ENCODE results near the gene FGF18.
A peak's percentile ranks its signal among the peaks of the same experiment; 100 is the strongest.
"Not testable (repeated sequence)": the region's sequence is repeated elsewhere in the genome, so short reads cannot be mapped to it uniquely, and the experiment has no call there.

Gene FGF18

GRCh38 chr5:171409164-171410136 lies 10.0 kb upstream of the FGF18 start:
- Mint-ChIP-seq H3K27ac (no peak overlapping the region), H3K36me3 (peaks cover 46 to 73% of the 10 kb centered on the region in 2 donors), H3K9me3 (no peaks in the 10 kb centered on the region), H3K27me3 (no peaks in the 10 kb centered on the region), H3K4me1 (peaks cover 5 to 28% of the 10 kb centered on the region in 2 donors), H3K4me3 (no peak overlapping the region)
- no peak for ATAC-seq (replicated peaks)
- no peak for DNase-seq

- Mint-ChIP-seq H3K4me1 (peaks cover 5 to 28% of the 10 kb centered on the region in 2 donors), H3K36me3 (peaks cover 46 to 73% of the 10 kb centered on the region in 2 donors), H3K9me3 (no peaks in the 10 kb centered on the region), H3K27ac (no peak overlapping the region), H3K4me3 (no peak overlapping the region), H3K27me3 (no peaks in the 10 kb centered on the region)
- DNase-seq (no peak), ATAC-seq (replicated peaks) (no peak)
These were observed 9.3 kb upstream of the FGF18 start for GRCh38 chr5:171410181-171410580.

- Mint-ChIP-seq H3K27me3 (no peaks in the 10 kb centered on the region), H3K36me3 (peaks cover 29 to 53% of the 10 kb centered on the region in 2 donors), H3K4me3 (no peak overlapping the region), H3K9me3 (no peaks in the 10 kb centered on the region), H3K4me1 (peaks cover 1 to 18% of the 10 kb centered on the region in 2 donors), H3K27ac (no peak overlapping the region)
- DNase-seq (no peak), ATAC-seq (replicated peaks) (no peak)
These were observed 7.3 kb upstream of the FGF18 start for GRCh38 chr5:171412186-171412585.

GRCh38 chr5:171413153-171413910 lies 6.1 kb upstream of the FGF18 start:
- no peak for ATAC-seq (replicated peaks)
- Mint-ChIP-seq H3K4me3 (no peak overlapping the region), H3K27me3 (no peaks in the 10 kb centered on the region), H3K27ac (no peak overlapping the region), H3K36me3 (peaks cover 20 to 42% of the 10 kb centered on the region in 2 donors), H3K4me1 (peaks cover 0 to 7% of the 10 kb centered on the region in 2 donors), H3K9me3 (no peaks in the 10 kb centered on the region)
- no peak for DNase-seq

GRCh38 chr5:171413993-171414392 lies 5.5 kb upstream of the FGF18 start:
- Mint-ChIP-seq H3K27ac (peak overlapping the region; percentile 89), H3K36me3 (peaks cover 17 to 38% of the 10 kb centered on the region in 2 donors), H3K4me1 (peaks cover 5 to 13% of the 10 kb centered on the region in 2 donors)
- DNase-seq; H3K27me3 Mint-ChIP-seq; H3K4me3 Mint-ChIP-seq; H3K9me3 Mint-ChIP-seq; ATAC-seq (replicated peaks): not testable (repeated sequence)

GRCh38 chr5:171415115-171415730 lies 4.2 kb upstream of the FGF18 start:
- ATAC-seq (replicated peaks), result no peak
- H3K27ac Mint-ChIP-seq, result peak overlapping the region; percentile 71

GRCh38 chr5:171416160-171417049 lies 3.0 kb upstream of the FGF18 start:
- H3K27ac Mint-ChIP-seq, result no peak overlapping the region
- no peak for DNase-seq

More at GRCh38 chr5:171415115-171415730, 4.2 kb upstream of the FGF18 start:
- no peak for DNase-seq
- Mint-ChIP-seq H3K9me3 (no peaks in the 10 kb centered on the region), H3K4me1 (peaks cover 7 to 18% of the 10 kb centered on the region in 2 donors), H3K27me3 (peaks cover 3 to 10% of the 10 kb centered on the region in 2 donors), H3K36me3 (peaks cover 17 to 32% of the 10 kb centered on the region in 2 donors), H3K4me3 (no peak overlapping the region)

GRCh38 chr5:171418316-171418981 lies 998 bp upstream of the FGF18 start:
- peaks cover 10 to 24% of the 10 kb centered on the region in 2 donors for H3K4me1 Mint-ChIP-seq
- peak; percentile 60 to 70 for ATAC-seq (replicated peaks)
- DNase-seq, result peak; percentile 56

More at GRCh38 chr5:171416160-171417049, 3.0 kb upstream of the FGF18 start:
- Mint-ChIP-seq H3K9me3 (no peaks in the 10 kb centered on the region), H3K4me3 (no peak overlapping the region), H3K36me3 (peaks cover 16 to 24% of the 10 kb centered on the region in 2 donors), H3K4me1 (peaks cover 10 to 27% of the 10 kb centered on the region in 2 donors), H3K27me3 (peaks cover 12 to 20% of the 10 kb centered on the region in 2 donors)
- no peak for ATAC-seq (replicated peaks)

GRCh38 chr5:171419688-171420430 lies 412 bp downstream of the FGF18 start:
- Mint-ChIP-seq H3K4me1 (peaks cover 10 to 24% of the 10 kb centered on the region in 2 donors), H3K9me3 (no peaks in the 10 kb centered on the region), H3K36me3 (no peaks in the 10 kb centered on the region), H3K4me3 (peak overlapping the region; percentile 76 to 78), H3K27me3 (peaks cover 19 to 40% of the 10 kb centered on the region in 2 donors), H3K27ac (no peak overlapping the region)
- peak; percentile 39 to 40 for ATAC-seq (replicated peaks)
- peak; percentile 33 for DNase-seq

More at GRCh38 chr5:171418316-171418981, 998 bp upstream of the FGF18 start:
- H3K27me3 Mint-ChIP-seq, result peaks cover 19 to 39% of the 10 kb centered on the region in 2 donors
- H3K4me3 Mint-ChIP-seq, result peak overlapping the region; percentile 81 to 89
- peak overlapping the region; percentile 25 for H3K27ac Mint-ChIP-seq
- H3K9me3 Mint-ChIP-seq, result no peaks in the 10 kb centered on the region
- peaks cover 0 to 5% of the 10 kb centered on the region in 2 donors for H3K36me3 Mint-ChIP-seq

GRCh38 chr5:171420431-171421241 lies 1.2 kb downstream of the FGF18 start:
- no peaks in the 10 kb centered on the region for H3K36me3 Mint-ChIP-seq
- no peaks in the 10 kb centered on the region for H3K9me3 Mint-ChIP-seq
- DNase-seq, result no peak
- H3K27me3 Mint-ChIP-seq, result peaks cover 19 to 40% of the 10 kb centered on the region in 2 donors
- peak overlapping the region; percentile 76 to 78 for H3K4me3 Mint-ChIP-seq
- H3K4me1 Mint-ChIP-seq, result peaks cover 10 to 24% of the 10 kb centered on the region in 2 donors
- no peak overlapping the region for H3K27ac Mint-ChIP-seq
- no peak for ATAC-seq (replicated peaks)

- no peak overlapping the region for H3K27ac Mint-ChIP-seq
These were observed 2.1 kb downstream of the FGF18 start for GRCh38 chr5:171421331-171422262.

More at GRCh38 chr5:171421331-171422262, 2.1 kb downstream of the FGF18 start:
- no peak overlapping the region for H3K4me3 Mint-ChIP-seq
- ATAC-seq (replicated peaks) (no peak), DNase-seq (no peak)
- peaks cover 19 to 40% of the 10 kb centered on the region in 2 donors for H3K27me3 Mint-ChIP-seq
- no peaks in the 10 kb centered on the region for H3K9me3 Mint-ChIP-seq
- H3K36me3 Mint-ChIP-seq, result no peaks in the 10 kb centered on the region
- peaks cover 10 to 24% of the 10 kb centered on the region in 2 donors for H3K4me1 Mint-ChIP-seq

All from stimulated activated naive B cell treated with anti-CD40 and anti-IgM and Interleukin-4, amounts not matched to agents 10 μg/mL and 1 μg/mL and 100 μg/mL, for 72 hours (primary cell).